KOPT-K1 (cell line): ENCODE measurements around the gene PKHD1.
"Not testable (repeated sequence)": the region's sequence is repeated elsewhere in the genome, so short reads cannot be mapped to it uniquely, and the experiment has no call there.

ENCODE experiments used
- H3K27ac ChIP-seq: fragments of 200-600 bp; sonication (generic); 2 replicates; pipeline ENCODE4 v1.5.1; 2016; ENCODE audit warnings: antibody characterized with exemption, mild to moderate bottlenecking, low read depth, low read length; ENCODE audit not compliant: poor library complexity, severe bottlenecking
- H3K36me3 ChIP-seq: fragments of 200-600 bp; sonication (generic); 2 replicates; pipeline ENCODE4 v1.5.1; 2017; ENCODE audit warnings: antibody characterized with exemption, mild to moderate bottlenecking, low read length, moderate library complexity; ENCODE audit not compliant: insufficient read depth
- H3K9me3 ChIP-seq: fragments of 200-600 bp; sonication (generic); 2 replicates; pipeline ENCODE4 v1.5.1; 2017; ENCODE audit warnings: antibody characterized with exemption, low read length, mild to moderate bottlenecking; ENCODE audit not compliant: insufficient read depth, poor library complexity, severe bottlenecking

PKHD1 gene

DNA sequence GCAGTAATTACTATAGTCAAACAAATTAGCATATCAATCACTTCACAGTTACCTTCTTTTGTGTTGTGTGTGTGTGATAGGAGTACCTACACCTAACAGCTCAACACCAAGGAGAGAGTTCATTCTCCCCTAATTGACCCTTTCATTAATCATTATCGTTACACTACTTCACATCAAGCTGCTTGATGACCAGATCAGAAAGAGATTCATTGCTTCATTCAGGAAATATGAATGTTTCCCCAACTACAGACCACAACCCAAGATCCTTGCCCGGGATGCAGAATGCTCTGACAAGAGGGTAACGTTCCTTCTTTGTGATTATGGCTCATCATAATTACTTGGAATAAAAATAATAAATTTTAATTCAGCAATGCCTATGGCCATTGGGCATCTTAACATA, 132.7 kb downstream of the PKHD1 start:
- Histone ChIP-seq H3K36me3 (no peaks in the 10 kb centered on the region), H3K9me3 (no peaks in the 10 kb centered on the region), H3K27ac (no peak overlapping the region)

GRCh38 chr6:51953246-51953645, 134.2 kb downstream of the PKHD1 start:
- no peaks in the 10 kb centered on the region for H3K9me3 ChIP-seq
- no peaks in the 10 kb centered on the region for H3K36me3 ChIP-seq
- H3K27ac ChIP-seq: no peak overlapping the region

GRCh38 chr6:51951924-51952323, 135.5 kb downstream of the PKHD1 start:
- H3K9me3 ChIP-seq: no peaks in the 10 kb centered on the region
- no peaks in the 10 kb centered on the region for H3K36me3 ChIP-seq
- H3K27ac ChIP-seq: no peak overlapping the region

- Histone ChIP-seq H3K36me3 (no peaks in the 10 kb centered on the region), H3K9me3 (no peaks in the 10 kb centered on the region), H3K27ac (no peak overlapping the region)
Observed at GRCh38 chr6:51949526-51949925, 137.9 kb downstream of the PKHD1 start.

DNA sequence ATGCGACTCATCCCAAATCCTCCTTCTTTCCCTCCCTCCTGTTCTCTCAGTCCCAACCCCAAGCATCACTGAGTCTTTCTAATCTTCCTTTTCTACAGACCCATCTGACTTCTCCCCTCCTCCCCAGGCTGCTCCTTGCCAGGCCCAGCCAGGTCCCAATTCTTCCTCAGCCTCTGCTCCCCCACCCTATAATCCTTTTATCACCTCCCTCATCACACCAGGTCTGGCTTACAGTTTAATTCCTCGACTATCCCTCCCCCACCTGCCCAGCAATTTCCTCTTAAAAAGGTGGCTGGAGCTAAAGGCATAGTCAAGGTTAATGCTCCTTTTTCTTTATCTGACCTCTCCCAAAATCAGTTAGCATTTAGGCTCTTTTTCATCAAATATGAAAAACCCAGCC, 147.7 kb downstream of the PKHD1 start:
- not testable (repeated sequence) for H3K27ac ChIP-seq, H3K36me3 ChIP-seq, H3K9me3 ChIP-seq

GRCh38 chr6:51936531-51937290, 150.7 kb downstream of the PKHD1 start:
- Histone ChIP-seq H3K9me3 (no peaks in the 10 kb centered on the region), H3K36me3 (no peaks in the 10 kb centered on the region), H3K27ac (no peak overlapping the region)

GRCh38 chr6:51934098-51934497, 153.3 kb downstream of the PKHD1 start:
- H3K36me3 ChIP-seq: no peaks in the 10 kb centered on the region
- no peak overlapping the region for H3K27ac ChIP-seq
- no peaks in the 10 kb centered on the region for H3K9me3 ChIP-seq

DNA sequence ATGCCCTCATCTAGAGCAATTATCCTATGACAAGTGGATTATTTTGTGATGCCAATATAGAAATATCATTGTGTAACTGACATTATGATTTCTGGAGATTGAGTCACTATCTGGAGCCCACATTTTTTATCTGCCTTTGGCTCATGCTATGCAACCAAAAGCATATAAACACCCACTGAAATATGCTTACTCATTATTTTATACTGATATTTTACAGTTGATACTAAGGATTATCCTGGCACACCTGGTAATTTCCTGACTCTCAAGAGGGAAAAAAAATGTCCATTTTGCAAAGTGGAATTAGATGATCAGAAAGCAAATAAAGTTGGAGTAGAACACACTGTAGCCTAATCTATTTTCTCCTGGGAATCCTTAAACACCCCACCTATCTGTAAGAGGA, 154.5 kb downstream of the PKHD1 start:
- H3K36me3 ChIP-seq: no peaks in the 10 kb centered on the region
- H3K27ac ChIP-seq: no peak overlapping the region
- no peaks in the 10 kb centered on the region for H3K9me3 ChIP-seq

- no peaks in the 10 kb centered on the region for H3K9me3 ChIP-seq
- no peaks in the 10 kb centered on the region for H3K36me3 ChIP-seq
- no peak overlapping the region for H3K27ac ChIP-seq
Observed at GRCh38 chr6:51930602-51931001, 156.8 kb downstream of the PKHD1 start.

DNA sequence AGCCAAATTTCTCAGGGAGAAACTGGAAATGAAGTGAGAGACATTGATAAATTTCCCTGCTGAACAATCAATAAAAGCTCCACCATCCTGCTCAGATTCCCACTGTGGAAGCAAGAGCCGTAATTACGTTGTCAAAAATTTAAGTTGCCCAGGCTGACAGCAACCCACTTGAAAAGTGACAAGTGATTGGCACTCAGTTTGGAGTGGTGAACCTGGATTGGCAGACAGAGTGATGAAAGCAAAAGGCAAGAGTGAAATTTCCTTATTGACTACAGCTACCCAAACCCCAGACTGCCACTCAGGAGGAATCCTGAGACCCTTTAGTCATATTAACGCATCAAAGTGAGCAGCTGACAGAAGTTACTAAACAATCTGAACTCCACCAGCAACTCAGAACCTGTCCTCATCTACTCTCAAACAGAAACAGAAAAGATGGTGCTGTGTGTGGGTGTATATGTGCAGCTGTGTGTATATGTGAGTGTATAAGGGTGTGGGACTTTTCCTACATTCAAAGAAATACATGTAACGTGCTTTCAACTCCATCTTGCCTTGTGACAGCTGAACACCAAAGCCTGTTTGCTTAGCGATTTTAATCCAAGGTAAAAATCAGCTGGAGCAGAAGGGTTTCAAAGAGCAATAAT, 157.4 kb downstream of the PKHD1 start:
- H3K36me3 ChIP-seq: no peaks in the 10 kb centered on the region
- H3K27ac ChIP-seq: no peak overlapping the region
- H3K9me3 ChIP-seq: no peaks in the 10 kb centered on the region

DNA sequence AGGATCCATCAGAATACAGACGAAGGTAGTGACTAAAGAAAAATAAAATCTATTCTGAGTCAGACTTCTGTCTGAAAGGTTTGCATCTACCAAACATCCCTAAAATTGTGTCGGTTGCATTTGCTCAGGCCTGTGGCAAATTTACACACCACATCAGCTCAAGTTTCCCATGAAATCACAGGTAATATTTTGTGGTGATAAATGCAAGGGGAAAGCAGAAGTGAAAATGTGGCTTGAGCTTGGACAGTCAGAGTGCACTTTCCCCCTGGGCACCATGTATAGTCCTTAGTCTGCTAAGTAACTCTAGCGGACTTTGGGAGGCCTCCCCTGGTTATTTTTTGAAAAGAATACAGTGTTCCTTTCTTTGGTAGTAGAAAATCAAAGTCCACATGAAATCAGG, 159.1 kb downstream of the PKHD1 start:
- H3K27ac ChIP-seq: no peak overlapping the region
- no peaks in the 10 kb centered on the region for H3K9me3 ChIP-seq
- no peaks in the 10 kb centered on the region for H3K36me3 ChIP-seq

DNA sequence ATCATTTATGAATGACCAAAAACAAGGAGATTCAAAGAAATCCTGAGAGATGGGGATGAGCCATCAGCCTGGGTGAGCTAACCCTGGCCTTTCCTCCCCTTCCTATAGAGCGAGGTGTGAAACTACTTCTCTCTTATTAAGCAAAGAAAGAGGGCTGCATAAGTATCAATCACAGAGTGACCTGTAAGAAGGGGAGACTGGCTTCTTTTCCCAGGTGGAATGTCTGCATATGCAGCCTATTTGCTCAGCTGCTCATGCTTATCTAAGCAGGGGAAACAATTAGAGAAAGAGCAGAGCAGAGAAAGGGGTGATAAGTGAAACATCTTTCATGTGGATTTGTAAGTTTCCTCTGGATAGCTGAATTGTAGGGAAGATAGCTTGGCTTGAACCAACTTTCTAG, 160.0 kb downstream of the PKHD1 start:
- Histone ChIP-seq H3K36me3 (no peaks in the 10 kb centered on the region), H3K9me3 (no peaks in the 10 kb centered on the region), H3K27ac (no peak overlapping the region)

GRCh38 chr6:51926125-51926524, 161.3 kb downstream of the PKHD1 start:
- Histone ChIP-seq H3K9me3 (no peaks in the 10 kb centered on the region), H3K27ac (no peak overlapping the region), H3K36me3 (no peaks in the 10 kb centered on the region)

- H3K36me3 ChIP-seq, H3K9me3 ChIP-seq, H3K27ac ChIP-seq: not testable (repeated sequence)
Observed at GRCh38 chr6:51922479-51922878, 164.9 kb downstream of the PKHD1 start.

DNA sequence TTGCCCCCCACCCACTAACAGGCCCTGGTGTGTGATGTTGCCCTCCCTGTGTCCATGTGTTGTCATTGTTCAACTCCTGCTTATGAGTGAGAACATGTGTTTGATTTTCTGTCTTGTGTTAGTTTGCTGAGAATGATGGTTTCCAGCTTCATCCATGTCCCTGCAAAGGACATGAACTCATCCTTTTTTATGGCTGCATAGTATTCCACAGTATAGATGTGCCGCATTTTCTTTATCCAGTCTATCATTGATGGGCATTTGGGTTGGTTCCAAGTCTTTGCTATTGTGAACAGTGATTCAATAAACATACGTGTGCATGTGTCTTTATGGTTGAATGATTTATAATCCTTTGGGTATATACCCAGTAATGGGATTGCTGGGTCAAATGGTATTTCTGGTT, 169.1 kb downstream of the PKHD1 start:
- not testable (repeated sequence) for H3K9me3 ChIP-seq

DNA sequence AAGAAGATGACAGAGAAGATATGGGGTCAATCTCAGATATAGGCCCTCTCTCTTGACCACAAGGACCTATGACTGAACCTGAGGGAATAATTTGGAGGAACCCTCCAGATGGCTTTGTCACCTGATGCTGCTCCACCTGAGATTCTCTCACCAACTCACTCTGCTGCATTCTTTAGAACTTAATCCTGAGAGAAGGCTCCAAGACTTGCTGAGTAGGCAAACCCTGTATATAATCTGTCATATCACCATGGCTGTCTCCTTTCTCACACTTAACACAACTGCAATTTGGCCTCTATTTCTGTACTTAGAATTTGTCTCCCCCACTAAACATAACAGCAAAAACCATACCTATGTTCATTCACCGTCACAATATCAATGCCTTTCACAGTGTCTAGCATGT, 172.3 kb downstream of the PKHD1 start:
- H3K27ac ChIP-seq: no peak overlapping the region
- H3K36me3 ChIP-seq: no peaks in the 10 kb centered on the region
- no peaks in the 10 kb centered on the region for H3K9me3 ChIP-seq

More for the DNA sequence above, 169.1 kb downstream of the PKHD1 start:
- H3K27ac ChIP-seq, H3K36me3 ChIP-seq: not testable (repeated sequence)
